H9 (cell line): ENCODE results near the gene GTF3C1. TPM values are rescaled to one million over a fixed set of nuclear protein-coding genes. Genes with fewer than 3 reads are reported as not detected.

Experiments used
- DNase-seq: peaks from one replicate; pipeline ENCODE4 v3.0.0-alpha.2; 2017
- H2AFZ ChIP-seq: one replicate; pipeline ENCODE4 v1.6.1; 2013; ENCODE audit warnings: mild to moderate bottlenecking, low read length, control low read depth, moderate library complexity
- H2AK5ac ChIP-seq: 2 replicates; pipeline ENCODE4 v1.6.1; 2013; ENCODE audit warnings: low read length, control low read depth, mixed read lengths; ENCODE audit not compliant: insufficient read length
- H2BK120ac ChIP-seq: one replicate; pipeline ENCODE4 v1.6.1; 2013; ENCODE audit warnings: low read depth, mild to moderate bottlenecking, low read length, control low read depth, inconsistent platforms; ENCODE audit not compliant: poor library complexity, severe bottlenecking
- H2BK12ac ChIP-seq: 2 replicates; pipeline ENCODE4 v1.6.1; 2013; ENCODE audit warnings: low read length, control low read depth, mixed read lengths, low read depth; ENCODE audit not compliant: insufficient read length
- H2BK15ac ChIP-seq: 2 replicates; pipeline ENCODE4 v1.6.1; 2013; ENCODE audit warnings: low read depth, low read length, control low read depth
- H2BK20ac ChIP-seq: one replicate; pipeline ENCODE4 v1.6.1; 2013; ENCODE audit warnings: low read depth, mild to moderate bottlenecking, low read length, control low read depth, inconsistent platforms; ENCODE audit not compliant: poor library complexity, severe bottlenecking
- H2BK5ac ChIP-seq: 2 replicates; pipeline ENCODE4 v1.6.1; 2013; ENCODE audit warnings: low read length, control low read depth, mixed read lengths; ENCODE audit not compliant: insufficient read length
- H3K14ac ChIP-seq: 2 replicates; pipeline ENCODE4 v1.6.1; 2013; ENCODE audit warnings: low read length, control low read depth; ENCODE audit not compliant: insufficient read depth
- H3K18ac ChIP-seq: 2 replicates; pipeline ENCODE4 v1.6.1; 2013; ENCODE audit warnings: low read depth, mild to moderate bottlenecking, mixed read lengths, low read length, control low read depth; ENCODE audit not compliant: insufficient read length
- H3K23ac ChIP-seq: 2 replicates; pipeline ENCODE4 v1.6.1; 2013; ENCODE audit warnings: low read length, control low read depth, mixed read lengths, low read depth; ENCODE audit not compliant: insufficient read length
- H3K23me2 ChIP-seq: 2 replicates; pipeline ENCODE4 v1.6.1; 2013; ENCODE audit warnings: low read depth, mild to moderate bottlenecking, mixed read lengths, low read length, control low read depth; ENCODE audit not compliant: insufficient read length, poor library complexity, severe bottlenecking
- H3K27ac ChIP-seq: 2 replicates; pipeline ENCODE4 v1.5.1; 2013; ENCODE audit warnings: low read length, control low read depth, mixed read lengths, low read depth; ENCODE audit not compliant: insufficient read length
- H3K27me3 ChIP-seq: 2 replicates; pipeline ENCODE4 v1.6.1; 2013; ENCODE audit warnings: low read length, control low read depth, inconsistent platforms; ENCODE audit not compliant: insufficient read depth
- H3K4ac ChIP-seq: 2 replicates; pipeline ENCODE4 v1.6.1; 2013; ENCODE audit warnings: low read depth, mild to moderate bottlenecking, control low read depth, inconsistent platforms, low read length, moderate library complexity
- H3K4me1 ChIP-seq: 2 replicates; pipeline ENCODE4 v1.6.1; 2013; ENCODE audit warnings: low read length, control low read depth, inconsistent platforms; ENCODE audit not compliant: insufficient read depth
- H3K4me2 ChIP-seq: 2 replicates; pipeline ENCODE4 v1.6.1; 2013; ENCODE audit warnings: low read length, control low read depth, mixed read lengths; ENCODE audit not compliant: insufficient read length, insufficient read depth
- H3K56ac ChIP-seq: 2 replicates; pipeline ENCODE4 v1.6.1; 2013; ENCODE audit warnings: low read depth, mild to moderate bottlenecking, mixed read lengths, low read length, control low read depth; ENCODE audit not compliant: insufficient read length
- H3K79me1 ChIP-seq: 2 replicates; pipeline ENCODE4 v1.6.1; 2013; ENCODE audit warnings: low read depth, mild to moderate bottlenecking, moderate library complexity, low read length, control low read depth, inconsistent platforms; ENCODE audit not compliant: insufficient read depth, poor library complexity, severe bottlenecking
- H3K79me2 ChIP-seq: 2 replicates; pipeline ENCODE4 v1.6.1; 2013; ENCODE audit warnings: low read length, control low read depth, inconsistent platforms; ENCODE audit not compliant: insufficient read depth
- H3K9ac ChIP-seq: 2 replicates; pipeline ENCODE4 v1.6.1; 2013; ENCODE audit warnings: low read length, control low read depth, mixed read lengths; ENCODE audit not compliant: insufficient read length; ENCODE audit errors: extremely low read depth
- H3K9me3 ChIP-seq: one replicate; pipeline ENCODE4 v1.6.1; 2013; ENCODE audit warnings: low read depth, low read length, inconsistent platforms; ENCODE audit not compliant: control insufficient read depth
- H3T11ph ChIP-seq: one replicate; pipeline ENCODE4 v1.6.1; 2013; ENCODE audit warnings: mild to moderate bottlenecking, low read length, control low read depth, inconsistent platforms
- H4K20me1 ChIP-seq: one replicate; pipeline ENCODE4 v1.6.1; 2013; ENCODE audit not compliant: control insufficient read depth, insufficient read length, insufficient read depth
- H4K5ac ChIP-seq: 2 replicates; pipeline ENCODE4 v1.6.1; 2013; ENCODE audit warnings: low read depth, mild to moderate bottlenecking, mixed read lengths, low read length, control low read depth; ENCODE audit not compliant: insufficient read length
- H4K8ac ChIP-seq: replicated peaks from 2 replicates; pipeline ENCODE4 v1.6.1; 2013; ENCODE audit warnings: low read length, control low read depth, mixed read lengths, low read depth; ENCODE audit not compliant: insufficient read length
- H4K91ac ChIP-seq: 2 replicates; pipeline ENCODE4 v1.6.1; 2013; ENCODE audit warnings: low read depth, mild to moderate bottlenecking, moderate library complexity, mixed read lengths, low read length, control low read depth; ENCODE audit not compliant: insufficient read length
- H3K27ac Mint-ChIP-seq, 3 experiments: 2 replicates in 2 of 3; 3 replicates in 1 of 3; pipeline ENCODE4 v1.8.0; 2020 to 2021; ENCODE audit warnings: mixed read lengths in 3 of 3, mild to moderate bottlenecking in 1 of 3, moderate library complexity in 1 of 3
- H3K27me3 Mint-ChIP-seq: 2 replicates; pipeline ENCODE4 v1.8.0; 2021; ENCODE audit warnings: low read depth, mild to moderate bottlenecking, moderate library complexity, mixed read lengths
- H3K36me3 Mint-ChIP-seq, 3 experiments: 2 replicates in 2 of 3; 3 replicates in 1 of 3; pipeline ENCODE4 v1.8.0; 2020 to 2021; ENCODE audit warnings: low read depth in 3 of 3, mixed read lengths in 3 of 3; ENCODE audit not compliant: insufficient read depth in 1 of 3
- H3K4me1 Mint-ChIP-seq, 2 experiments: 2 replicates each; pipeline ENCODE4 v1.8.0; 2020; ENCODE audit warnings: mixed read lengths in 2 of 2
- H3K4me3 Mint-ChIP-seq, 2 experiments: 2 replicates in 1 of 2; 3 replicates in 1 of 2; pipeline ENCODE4 v1.8.0; 2020 to 2021; ENCODE audit warnings: mild to moderate bottlenecking in 2 of 2, mixed read lengths in 2 of 2, moderate library complexity in 1 of 2
- H3K9me3 Mint-ChIP-seq, 2 experiments: 2 replicates in 1 of 2; 3 replicates in 1 of 2; pipeline ENCODE4 v1.8.0; 2020; ENCODE audit warnings: mild to moderate bottlenecking in 2 of 2, mixed read lengths in 2 of 2, moderate library complexity in 1 of 2
- CTCF ChIP-seq: fragments of 200-600 bp; sonication (generic); conservative IDR thresholded peaks from 3 replicates; pipeline ENCODE4 v1.8.0; 2021; ENCODE audit warnings: antibody characterized with exemption, mild to moderate bottlenecking
- WGBS: extraction: QIAGEN DNeasy Blood & Tissue Kit; methylation state at CpG from one replicate; pipeline ENCODE4 v1.1.7; 2013; ENCODE audit warnings: missing lambda C conversion rate, low lambda C conversion rate, mixed read lengths; ENCODE audit not compliant: insufficient read length; ENCODE audit errors: extremely low coverage; 5-methylcytosine and 5-hydroxymethylcytosine counted together
- total RNA-seq: library from RNA; stranded (reverse); gene quantifications from 2 replicates; pipeline ENCODE4 v1.2.1, GENCODE V29; 2021

GTF3C1 gene
- total RNA-seq, 1 experiment from 2014 or later, result 113 TPM

- Histone ChIP-seq H3K9me3 (no peaks in the 10 kb centered on the region), H2BK20ac (no peak overlapping the region), H2AK5ac (no peak overlapping the region), H4K20me1 (no peaks in the 10 kb centered on the region), H3K23ac (no peak overlapping the region), H3K56ac (no peak overlapping the region), H3T11ph (no peak overlapping the region), H3K27me3 (no peaks in the 10 kb centered on the region), H3K18ac (no peak overlapping the region), H3K9ac (no peak overlapping the region), H4K8ac (no peak overlapping the region), H3K79me2 (no peaks in the 10 kb centered on the region), H3K23me2 (no peaks in the 10 kb centered on the region), H3K79me1 (no peaks in the 10 kb centered on the region), H3K4me2 (no peak overlapping the region), H2BK15ac (no peak overlapping the region), H3K27ac (no peak overlapping the region), H2BK120ac (no peak overlapping the region), H2BK12ac (no peak overlapping the region), H3K14ac (no peak overlapping the region), H2AFZ (no peak overlapping the region), H3K4me1 (no peaks in the 10 kb centered on the region; the same call in 1 of the 2 replicates), H4K91ac (no peak overlapping the region), H2BK5ac (no peak overlapping the region), H4K5ac (no peak overlapping the region), H3K4ac (no peak overlapping the region)
- Mint-ChIP-seq H3K9me3 (no peaks in the 10 kb centered on the region; a peak in 1 of 5 replicates), H3K36me3 (no peaks in the 10 kb centered on the region), H3K4me3 (no peak overlapping the region), H3K4me1 (peaks cover 3% of the 10 kb centered on the region in 2 experiments; a peak in 3 of 4 replicates), H3K27me3 (peaks cover 2% of the 10 kb centered on the region; the same call in 1 of the 2 replicates), H3K27ac (no peak overlapping the region)
- TF ChIP-seq CTCF, result no peak
- no peak for DNase-seq
- WGBS, result no CpG with 5 or more reads among the region's 6 CpGs
Observed at GRCh38 chr16:27437946-27438345, 111.8 kb downstream of the GTF3C1 start.
